ENCODE results near the gene MTX1. TPM values are rescaled to one million over a fixed set of nuclear protein-coding genes. Genes with fewer than 3 reads are reported as not detected.

Gene MTX1
- total and polyA plus RNA-seq, 2 of the 4 experiments (the other 2 are of a cell fraction) = 67.2 to 73.7 TPM

DNA sequence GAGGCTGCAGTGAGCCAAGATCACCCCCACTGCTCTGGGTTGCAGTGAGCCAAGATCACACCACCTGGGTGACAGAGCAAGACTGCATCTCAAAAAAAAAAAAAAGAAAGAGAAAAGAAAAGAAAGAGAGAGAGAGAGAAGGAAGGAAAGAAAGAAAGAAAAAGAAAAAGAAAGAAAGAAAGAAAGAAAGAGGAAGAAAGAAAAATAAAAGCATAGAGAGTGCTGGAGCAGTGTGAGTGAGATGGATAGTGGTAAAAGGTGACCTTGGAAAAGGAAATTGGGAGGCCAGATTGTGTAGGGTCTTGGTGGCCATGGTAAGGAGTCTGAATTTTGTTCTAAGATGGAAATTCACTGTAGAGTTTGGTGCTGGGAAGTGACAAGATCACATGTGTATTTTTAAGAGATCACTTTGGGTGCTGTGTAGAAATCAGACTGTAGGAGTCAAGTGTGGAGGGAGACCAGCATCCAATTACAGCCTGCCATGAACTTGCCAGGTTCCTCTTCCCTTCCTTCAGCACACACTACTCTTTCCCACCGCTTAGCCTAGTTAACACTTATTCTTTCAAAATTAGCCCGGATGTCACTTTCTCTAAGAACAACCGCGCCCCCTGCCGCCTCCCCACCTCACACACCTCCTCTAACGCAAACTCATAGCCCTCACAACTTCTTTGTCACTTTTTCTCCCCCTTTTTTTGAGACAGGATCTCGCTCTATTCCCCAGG lies 17.9 kb downstream of the MTX1 start (continued):
- TF ChIP-seq MAFK (IDR thresholded peaks at IDR 0.05; ENCODE audit: low read depth, low read length) = no peak
- no peak for TF ChIP-seq MXI1 (IDR thresholded peaks at IDR 0.05; ENCODE audit: borderline replicate concordance, low read depth, low read length)

DNA sequence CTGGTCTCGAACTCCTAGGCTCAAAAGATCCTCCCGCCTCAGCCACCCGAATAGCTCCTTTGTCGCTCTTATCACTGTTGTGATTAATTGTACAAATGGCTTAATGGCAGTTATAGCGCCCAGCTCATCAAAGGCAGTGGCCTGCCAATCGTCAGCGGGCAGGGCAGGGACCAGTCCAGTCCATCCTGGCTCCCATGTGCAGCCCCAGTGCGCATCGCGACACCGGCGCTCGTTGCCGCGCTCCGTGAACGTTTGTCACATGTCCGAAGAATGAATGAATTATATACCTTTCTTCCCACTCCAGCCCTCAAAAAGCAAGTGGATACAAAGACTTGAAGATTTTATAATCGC lies 18.4 kb downstream of the MTX1 start:
- Histone ChIP-seq H2AK5ac (ENCODE audit: low read depth, low read length) (peak overlapping the region; percentile 68), H3K23ac (ENCODE audit: low read depth, low read length) (peak overlapping the region; percentile 96), H4K91ac (ENCODE audit: insufficient read depth, low read depth, low read length) (peak overlapping the region; percentile 85), H3K4me1 (ENCODE audit: control insufficient read depth, insufficient read depth, low read length) (peaks cover 19% of the 10 kb centered on the region), H4K8ac (ENCODE audit: low read depth in 2 of 2, low read length in 2 of 2) (peak overlapping the region; percentile 70 to 91), H3K9ac (ENCODE audit: low read depth, low read length) (peak overlapping the region; percentile 88), H3K14ac (replicated peaks; ENCODE audit: low read depth, low read length) (peak overlapping the region; percentile 92), H2BK20ac (ENCODE audit: low read depth, low read length) (no peak overlapping the region), H4K5ac (ENCODE audit: low read depth, low read length) (peak overlapping the region; percentile 2; the same call in 1 of the 2 replicates), H2BK120ac (ENCODE audit: low read depth, low read length) (peak overlapping the region; percentile 45), H2AFZ (replicated peaks; ENCODE audit: low read length, poor library complexity) (peak overlapping the region; percentile 85), H2BK5ac (ENCODE audit: low read depth, low read length, poor library complexity, severe bottlenecking) (peak overlapping the region; percentile 81), H3K27me3 (ENCODE audit: control insufficient read depth, insufficient read depth, low read length) (no peaks in the 10 kb centered on the region), H2AK9ac (replicated peaks; ENCODE audit: low read depth, low read length, poor library complexity) (peak overlapping the region; percentile 97), H3K18ac (ENCODE audit: low read depth, low read length) (peak overlapping the region; percentile 3; the same call in 1 of the 2 replicates), H3K4me2 (ENCODE audit: low read depth, low read length) (peak overlapping the region; percentile 82), H3K79me1 (ENCODE audit: low read depth in 1 of 2, low read length in 2 of 2) (peaks cover 18 to 40% of the 10 kb centered on the region in 2 experiments), H3K4ac (ENCODE audit: low read depth, low read length) (peak overlapping the region; percentile 93), H3K27ac (ENCODE audit: insufficient read depth, low read length) (peak overlapping the region; percentile 76), H3K9me3 (ENCODE audit: control insufficient read depth, insufficient read depth, low read length) (no peaks in the 10 kb centered on the region), H3K56ac (ENCODE audit: extremely low read depth, insufficient read depth, low read length) (peak overlapping the region; percentile 89), H4K20me1 (ENCODE audit: insufficient read depth, low read length) (peaks cover 3% of the 10 kb centered on the region; the same call in 1 of the 2 replicates), H3K36me3 (ENCODE audit: control insufficient read depth, insufficient read depth, low read length) (no peaks in the 10 kb centered on the region; the same call in 1 of the 2 replicates), H3K9me1 (ENCODE audit: insufficient read depth, low read length) (peaks cover 17% of the 10 kb centered on the region), H2BK15ac (ENCODE audit: low read depth, low read length) (peak overlapping the region; percentile 33; the same call in 1 of the 3 replicates), H3K4me3 (ENCODE audit: insufficient read depth, low read depth, low read length) (peak overlapping the region; percentile 49)
- dilution Hi-C loops (cut with HindIII; ENCODE audit: low sequenced_read_pairs, unreplicated experiment) = no loop called here
- peak; percentile 41 for ATAC-seq (ENCODE audit: low read depth)
- peak; percentile 38 for DNase-seq
- in situ Hi-C loops (cut with MboI; ENCODE audit: low sequenced_read_pairs) = no loop called here
- POLR2A ChIA-PET (ENCODE audit: unreplicated experiment) = no interaction called here
- no TSS peak for BruUV-seq (replicated peaks)
- WGBS, 2 experiments (ENCODE audit: extremely low coverage in 2 of 2, insufficient read length in 1 of 2) = 0% methylated on average over 9 of the region's 19 CpGs; no CpG with 5 or more reads in 1 of the 2 experiments
- intact Hi-C loops (cut with micrococcal nuclease) = loop anchor here (1.0 kb wide), 2 partner anchors 20 to 51 kb away; partner anchors contain the start of gene THBS3
- CTCF ChIA-PET = interaction anchor here (1.3 to 4.8 kb wide), 3 partner anchors 20 to 33 kb away, joined by 4 to 18 read pairs (median 5); no protein-coding TSS in a partner anchor
- TF ChIP-seq CHD1 (IDR thresholded peaks at IDR 0.05; ENCODE audit: low read depth, low read length) = 0 out of 2 replicates have a peak, but pooled peaks have one; percentile 49
- peak; percentile 24; the same call in 1 of the 2 replicates for TF ChIP-seq USF2 (IDR thresholded peaks at IDR 0.05; ENCODE audit: low read depth, low read length)
- no peak for TF ChIP-seq RFX5 (IDR thresholded peaks at IDR 0.05; ENCODE audit: low read depth, low read length)
